GM18526 (cell line): Measurements from ENCODE around the gene KCTD4.

ENCODE experiments used
- POLR2A ChIP-seq: IDR thresholded peaks from 3 replicates; pipeline ENCODE4 v1.6.1; 2011; ENCODE audit not compliant: insufficient read length; ENCODE audit errors: extremely low read depth

The KCTD4 gene

GRCh38 chr13:45149964-45150363 is 50.9 kb downstream of the KCTD4 start:
- no peak for TF ChIP-seq POLR2A

GRCh38 chr13:45143346-45143751 is 57.5 kb downstream of the KCTD4 start:
- TF ChIP-seq POLR2A: no peak
